Left lung (tissue), 10 donors: ENCODE data around the gene METAP1. TPM values are rescaled to one million over a fixed set of nuclear protein-coding genes. Genes with fewer than 3 reads are reported as not detected.

Experiments
- ATAC-seq: fragments of 200-7000 bp; cut with Tn5 transposase; one replicate; pipeline ENCODE4 v1.9.1; 2020; ENCODE audit warnings: moderate library complexity
- DNase-seq, 4 donors: peaks; one replicate each; pipeline ENCODE4 v3.0.0-alpha.2; 2013 to 2020
- H3K27ac ChIP-seq, 2 donors: fragments of 200-600 bp; sonication (generic) in 1 of 2; one replicate each; pipeline versions ENCODE4 v1.5.0 to v1.8.0; 2020 to 2021
- H3K27me3 ChIP-seq, 2 donors: fragments of 200-600 bp; sonication (generic) in 1 of 2; one replicate each; pipeline versions ENCODE4 v1.5.0 to v1.8.0; 2020 to 2021
- H3K36me3 ChIP-seq, 2 donors: fragments of 200-600 bp; sonication (generic) in 1 of 2; one replicate each; pipeline versions ENCODE4 v1.5.0 to v1.8.0; 2020 to 2021
- H3K4me1 ChIP-seq, 2 donors: fragments of 200-600 bp; one replicate each; pipeline ENCODE4 v1.8.0; 2021
- H3K4me3 ChIP-seq, 2 donors: fragments of 200-600 bp; sonication (generic) in 1 of 2; one replicate each; pipeline versions ENCODE4 v1.5.0 to v1.8.0; 2020 to 2021; ENCODE audit warnings: mild to moderate bottlenecking in 1 of 2
- H3K9me3 ChIP-seq, 2 donors: fragments of 200-600 bp; sonication (generic) in 1 of 2; one replicate each; pipeline versions ENCODE4 v1.5.0 to v1.8.0; 2020 to 2021
- intact Hi-C, 2 donors: fragments of 100-400 bp; cut with DNase I; formaldehyde crosslinking; loops; one replicate each; pipeline versions ENCODE4 v1.11.2 to v1.14.2; 2022
- polyA plus RNA-seq, 6 donors: library from polyadenylated mRNA; unstranded; fragments of 120-200 nt; gene quantifications; one replicate each; pipeline ENCODE4 v1.2.1, GENCODE V29; 2013; ENCODE audit not compliant: insufficient read length in 6 of 6
- total RNA-seq, 2 donors: library from RNA; stranded (reverse); fragmentation: NEBNext Ultra II Directional; extraction: Animal tissue kit (Norgen Biotek cat#: 25700); gene quantifications; one replicate each; pipeline ENCODE4 v1.2.1, GENCODE V29; 2021
- TF ChIP-seq, protein P1 (sequence below), 2 donors: fragments of 200-600 bp; sonication (generic) in 1 of 2; IDR thresholded peaks; one replicate each; pipeline versions ENCODE4 v1.5.0 to v1.8.0; 2021; ENCODE audit warnings: antibody characterized with exemption in 2 of 2
- donor health status: DM: no; HTN: yes; CAD: no.
- donor health status: DM: no; HTN: no; CAD: no.

The METAP1 gene
- total and polyA plus RNA-seq, 8 donors: 31.5 to 73.1 (median 61.5) TPM

- Histone ChIP-seq H3K4me1 (no peaks in the 10 kb centered on the region), H3K4me3 (no peak overlapping the region), H3K27me3 (no peaks in the 10 kb centered on the region), H3K9me3 (no peaks in the 10 kb centered on the region), H3K27ac (no peak overlapping the region), H3K36me3 (peaks cover 0 to 3% of the 10 kb centered on the region in 2 donors)
- DNase-seq (no peak), ATAC-seq (no peak)
- intact Hi-C loops: no loop called here
- TF ChIP-seq, protein P1, sequence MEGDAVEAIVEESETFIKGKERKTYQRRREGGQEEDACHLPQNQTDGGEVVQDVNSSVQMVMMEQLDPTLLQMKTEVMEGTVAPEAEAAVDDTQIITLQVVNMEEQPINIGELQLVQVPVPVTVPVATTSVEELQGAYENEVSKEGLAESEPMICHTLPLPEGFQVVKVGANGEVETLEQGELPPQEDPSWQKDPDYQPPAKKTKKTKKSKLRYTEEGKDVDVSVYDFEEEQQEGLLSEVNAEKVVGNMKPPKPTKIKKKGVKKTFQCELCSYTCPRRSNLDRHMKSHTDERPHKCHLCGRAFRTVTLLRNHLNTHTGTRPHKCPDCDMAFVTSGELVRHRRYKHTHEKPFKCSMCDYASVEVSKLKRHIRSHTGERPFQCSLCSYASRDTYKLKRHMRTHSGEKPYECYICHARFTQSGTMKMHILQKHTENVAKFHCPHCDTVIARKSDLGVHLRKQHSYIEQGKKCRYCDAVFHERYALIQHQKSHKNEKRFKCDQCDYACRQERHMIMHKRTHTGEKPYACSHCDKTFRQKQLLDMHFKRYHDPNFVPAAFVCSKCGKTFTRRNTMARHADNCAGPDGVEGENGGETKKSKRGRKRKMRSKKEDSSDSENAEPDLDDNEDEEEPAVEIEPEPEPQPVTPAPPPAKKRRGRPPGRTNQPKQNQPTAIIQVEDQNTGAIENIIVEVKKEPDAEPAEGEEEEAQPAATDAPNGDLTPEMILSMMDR (IDR thresholded peaks at IDR 0.05): no peak
Observed at GRCh38 chr4:99029018-99029735, 33.7 kb downstream of the METAP1 start.

DNA sequence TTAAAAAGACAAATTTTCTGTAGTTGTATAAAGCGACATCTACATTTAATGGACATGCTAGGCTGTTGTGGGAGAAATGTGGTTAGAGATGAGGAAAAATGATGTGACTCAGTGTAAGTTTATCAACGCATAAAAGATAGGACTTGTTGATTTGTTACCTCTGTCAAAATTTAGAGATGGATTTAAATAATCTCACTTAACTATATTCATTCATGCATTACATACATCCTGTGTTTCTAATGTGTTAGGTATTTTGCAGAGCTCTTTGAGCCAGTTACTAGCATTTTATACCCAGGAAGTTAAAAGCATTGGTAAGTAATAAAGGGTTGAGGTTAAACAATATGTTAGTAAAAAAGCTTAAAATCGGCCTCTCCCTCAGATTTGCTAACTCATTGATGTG is 34.3 kb downstream of the METAP1 start:
- DNase-seq (no peak), ATAC-seq (no peak)
- Histone ChIP-seq H3K27me3 (no peaks in the 10 kb centered on the region), H3K27ac (no peak overlapping the region), H3K36me3 (peaks cover 0 to 3% of the 10 kb centered on the region in 2 donors), H3K4me3 (no peak overlapping the region), H3K9me3 (no peaks in the 10 kb centered on the region), H3K4me1 (no peaks in the 10 kb centered on the region)
- TF ChIP-seq, protein P1 (IDR thresholded peaks at IDR 0.05): no peak
- intact Hi-C loops: no loop called here

DNA sequence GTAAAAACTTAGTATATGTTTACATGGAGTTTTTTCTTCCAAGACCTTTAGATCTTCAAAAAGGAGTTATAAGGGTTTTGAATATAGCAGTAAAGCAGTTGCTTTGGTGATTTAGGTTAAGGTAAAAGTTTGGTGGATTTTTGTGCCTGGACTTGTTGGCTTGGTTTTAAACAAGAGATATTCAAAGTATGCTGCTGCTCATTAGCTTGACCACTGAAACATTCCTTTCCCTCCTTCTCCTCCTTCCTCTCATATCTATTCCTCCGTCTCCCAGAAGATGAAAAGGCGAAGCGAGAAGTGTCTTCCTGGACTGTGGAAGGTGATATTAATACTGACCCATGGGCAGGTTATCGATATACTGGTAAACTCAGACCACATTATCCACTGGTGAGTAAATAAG is 38.4 kb downstream of the METAP1 start:
- DNase-seq (no peak), ATAC-seq (no peak)
- H3K9me3 ChIP-seq: peaks cover 7 to 16% of the 10 kb centered on the region in 2 donors
- intact Hi-C loops: no loop called here
- TF ChIP-seq, protein P1 (IDR thresholded peaks at IDR 0.05): no peak
- H3K4me1 ChIP-seq: no peaks in the 10 kb centered on the region
- peaks cover 0 to 12% of the 10 kb centered on the region in 2 donors for H3K36me3 ChIP-seq
- H3K27me3 ChIP-seq: no peaks in the 10 kb centered on the region
- H3K27ac ChIP-seq: no peak overlapping the region
- H3K4me3 ChIP-seq: no peak overlapping the region

- TF ChIP-seq, protein P1 (IDR thresholded peaks at IDR 0.05): no peak
- H3K27ac ChIP-seq: no peak overlapping the region
- H3K4me3 ChIP-seq: no peak overlapping the region
- peaks cover 0 to 21% of the 10 kb centered on the region in 2 donors for H3K36me3 ChIP-seq
- ATAC-seq (no peak), DNase-seq (no peak)
- no peaks in the 10 kb centered on the region for H3K27me3 ChIP-seq
- H3K9me3 ChIP-seq: peaks cover 7 to 16% of the 10 kb centered on the region in 2 donors
- H3K4me1 ChIP-seq: no peaks in the 10 kb centered on the region
- intact Hi-C loops: no loop called here
Observed at GRCh38 chr4:99038213-99038612, 42.7 kb downstream of the METAP1 start.

- TF ChIP-seq, protein P1 (IDR thresholded peaks at IDR 0.05): no peak
- Histone ChIP-seq H3K4me3 (no peak overlapping the region), H3K36me3 (peaks cover 0 to 29% of the 10 kb centered on the region in 2 donors), H3K27me3 (no peaks in the 10 kb centered on the region), H3K9me3 (peaks cover 0 to 5% of the 10 kb centered on the region in 2 donors), H3K4me1 (no peaks in the 10 kb centered on the region), H3K27ac (no peak overlapping the region)
- DNase-seq (no peak), ATAC-seq (no peak)
- intact Hi-C loops: no loop called here
Observed at GRCh38 chr4:99043346-99043745, 47.8 kb downstream of the METAP1 start.
